K562 (cell line): ENCODE data around the gene ZBTB33. TPM values are rescaled to one million over a fixed set of nuclear protein-coding genes. Genes with fewer than 3 reads are reported as not detected.
A peak's percentile ranks its signal among the peaks of the same experiment; 100 is the strongest.

Experiments
- BCLAF1 ChIP-seq, 2 experiments: fragments of 450-650 bp in 1 of 2; IDR thresholded peaks; 2 replicates each; pipeline ENCODE4 v1.6.1; 2011 to 2017; ENCODE audit warnings: low read depth in 2 of 2, antibody characterized with exemption in 1 of 2, borderline replicate concordance in 1 of 2, low read length in 1 of 2, mild to moderate bottlenecking in 1 of 2, mixed read lengths in 1 of 2; ENCODE audit not compliant: control insufficient read depth in 1 of 2
- BRD4 ChIP-seq: fragments of 200-600 bp; sonication (generic); IDR thresholded peaks from 2 replicates; pipeline ENCODE4 v1.6.1; 2017; ENCODE audit warnings: inconsistent platforms
- BRD9 ChIP-seq: fragments of 450-650 bp; IDR thresholded peaks from 2 replicates; pipeline ENCODE4 v1.6.1; 2018; ENCODE audit warnings: low read depth; ENCODE audit not compliant: partially characterized antibody
- CSDE1 ChIP-seq, 2 experiments: fragments of 450-650 bp; IDR thresholded peaks; 2 replicates each; pipeline ENCODE4 v1.6.1; 2016; ENCODE audit warnings: mild to moderate bottlenecking in 1 of 2
- ESRRA ChIP-seq: fragments of 450-650 bp; IDR thresholded peaks from 2 replicates; pipeline ENCODE4 v1.6.1; 2014; ENCODE audit warnings: low read depth, mild to moderate bottlenecking, moderate library complexity, borderline replicate concordance
- FOXA1 ChIP-seq: fragments of 450-650 bp; IDR thresholded peaks from 2 replicates; pipeline ENCODE4 v1.6.1; 2016; ENCODE audit warnings: mild to moderate bottlenecking, borderline replicate concordance
- GABPB2 ChIP-seq: fragments of 250-450 bp; sonication (Bioruptor Pico); conservative IDR thresholded peaks from 2 replicates; pipeline ENCODE4 v1.5.1; 2021; ENCODE audit warnings: mild to moderate bottlenecking
- GATAD2A ChIP-seq: fragments of 450-650 bp; IDR thresholded peaks from 2 replicates; pipeline ENCODE4 v1.6.1; 2017
- ID3 ChIP-seq, 2 experiments: fragments of 250-450 bp in 1 of 2; fragments of 450-650 bp in 1 of 2; sonication (Bioruptor Pico) in 1 of 2; IDR thresholded peaks; 2 replicates each; pipeline versions ENCODE4 v1.6.1 to v1.8.0; 2016 to 2021; ENCODE audit warnings: mild to moderate bottlenecking in 2 of 2, moderate library complexity in 2 of 2, missing compliant biosample characterization in 1 of 2, missing genetic modification characterization in 1 of 2
- IRF2 ChIP-seq: sonication (generic); formaldehyde crosslinking; IDR thresholded peaks from 2 replicates; pipeline ENCODE4 v1.8.1; 2022; ENCODE audit warnings: mild to moderate bottlenecking, missing genetic modification reagents
- KLF16 ChIP-seq: IDR thresholded peaks from 2 replicates; pipeline ENCODE4 v1.6.1; 2016; ENCODE audit warnings: antibody characterized with exemption
- NFATC3 ChIP-seq: fragments of 450-650 bp; IDR thresholded peaks from 2 replicates; pipeline ENCODE4 v1.6.1; 2017; ENCODE audit warnings: mild to moderate bottlenecking
- POLR2AphosphoS2 ChIP-seq: IDR thresholded peaks from 2 replicates; pipeline ENCODE4 v1.6.1; 2012; ENCODE audit warnings: low read length, improper control_type of control experiment
- POLR3G ChIP-seq: IDR thresholded peaks from 2 replicates; pipeline ENCODE4 v1.6.1; 2011; ENCODE audit not compliant: insufficient read length, insufficient replicate concordance; ENCODE audit errors: extremely low read depth
- RCOR1 ChIP-seq, 2 experiments: IDR thresholded peaks; 2 replicates each; pipeline ENCODE4 v1.6.1; 2012; ENCODE audit warnings: low read depth in 2 of 2, low read length in 2 of 2, borderline replicate concordance in 1 of 2, improper control_type of control experiment in 1 of 2
- SETDB1 ChIP-seq: IDR thresholded peaks from one replicate; pipeline ENCODE4 v1.6.1; 2012; ENCODE audit warnings: low read length, control low read depth, inconsistent platforms
- SREBF2 ChIP-seq: sonication (generic); formaldehyde crosslinking; IDR thresholded peaks from 2 replicates; pipeline ENCODE4 v1.4.0; 2020; ENCODE audit warnings: mild to moderate bottlenecking, missing genetic modification reagents
- TCF3 ChIP-seq: sonication (generic); formaldehyde crosslinking; IDR thresholded peaks from 2 replicates; pipeline ENCODE4 v1.4.0; 2020; ENCODE audit warnings: mild to moderate bottlenecking, missing genetic modification reagents
- THRB ChIP-seq: fragments of 450-650 bp; formaldehyde crosslinking; conservative IDR thresholded peaks from 2 replicates; pipeline ENCODE4 v1.4.0; 2022; ENCODE audit warnings: mild to moderate bottlenecking, missing genetic modification characterization
- ZNF121 ChIP-seq: sonication (generic); formaldehyde crosslinking; conservative IDR thresholded peaks from 2 replicates; pipeline ENCODE4 v1.8.0; 2022; ENCODE audit warnings: missing genetic modification reagents
- ZNF511 ChIP-seq: sonication (generic); formaldehyde crosslinking; IDR thresholded peaks from 2 replicates; pipeline ENCODE4 v1.8.0; 2022; ENCODE audit warnings: mild to moderate bottlenecking, missing genetic modification reagents
- ZNF717 ChIP-seq: fragments of 250-450 bp; sonication (Bioruptor Pico); IDR thresholded peaks from 2 replicates; pipeline ENCODE4 v1.5.0; 2021
- ZNF76 ChIP-seq: fragments of 250-450 bp; sonication (Bioruptor Pico); IDR thresholded peaks from 2 replicates; pipeline ENCODE4 v1.4.0; 2020; ENCODE audit warnings: mild to moderate bottlenecking, moderate library complexity, borderline replicate concordance
- ZNF766 ChIP-seq: fragments of 200-800 bp; sonication (Bioruptor generic); conservative IDR thresholded peaks from 2 replicates; pipeline ENCODE4 v1.6.1; 2016; ENCODE audit warnings: missing genetic modification characterization, missing compliant biosample characterization
- polyA plus RNA-seq, 8 experiments: library from polyadenylated mRNA; depleted of rRNA in 4 of 8; stranded (reverse) in 5 of 8; unstranded in 3 of 8; fragments of >200 nt; fragmentation: Nextera tagmentation in 2 of 8; fragmentation: Illumina TruSeq in 1 of 8; extraction: Ambion mirVana in 2 of 8; extraction: Trizol in 1 of 8; gene quantifications; 2 replicates each; pipeline versions ENCODE4 v1.2.1 to v1.2.3, GENCODE V29; 2011 to 2014; ENCODE audit warnings: inconsistent platforms in 1 of 8, missing spikeins in 1 of 8
- total RNA-seq, 7 experiments: library from RNA; depleted of rRNA in 6 of 7; stranded (reverse); fragments of >200 nt in 6 of 7; fragmentation: Illumina TruSeq in 2 of 7; extraction: Trizol in 2 of 7; gene quantifications; 2 replicates each; pipeline versions ENCODE4 v1.2.1 to v1.2.3, GENCODE V29; 2011 to 2021; ENCODE audit warnings: low replicate concordance in 1 of 7

ZBTB33 gene
- total and polyA plus RNA-seq, 9 of the 15 experiments (the other 6 are each of a cell fraction or from before 2014, with no cell fraction given), result 5.6 to 29.8 (median 15.6) TPM

GRCh38 chrX:120250522-120251271 is at the start of gene ZBTB33 (continued):
- no peak for TF ChIP-seq ZNF121 (CRISPR knock-in tag)
- TF ChIP-seq GATAD2A, result peak; percentile 98
- TF ChIP-seq ZNF76 (CRISPR knock-in tag), result no peak
- TF ChIP-seq NFATC3, result no peak
- no peak for TF ChIP-seq BRD4
- TF ChIP-seq ID3 (CRISPR knock-in tag; IDR thresholded peaks at IDR 0.05), result no peak
- 0 out of 2 replicates have a peak, but pooled peaks have one; percentile 64 for TF ChIP-seq ID3 (tag; IDR thresholded peaks at IDR 0.05)
- no peak for TF ChIP-seq ZNF717 (CRISPR knock-in tag)
- TF ChIP-seq BRD9, result no peak
- TF ChIP-seq SETDB1, result no peak
- no peak for TF ChIP-seq CSDE1 (IDR thresholded peaks at IDR 0.05)
- TF ChIP-seq FOXA1, result no peak
- TF ChIP-seq SREBF2, result no peak
- no peak for TF ChIP-seq ZNF766 (CRISPR knock-in tag)
- 0 out of 2 replicates have a peak, but pooled peaks have one; percentile 31 for TF ChIP-seq ESRRA
- peak; percentile 35; the same call in 1 of the 2 replicates for TF ChIP-seq TCF3 (CRISPR knock-in tag)
- peak in 1 of 2 experiments; percentile 36; a peak in 2 of 4 replicates for TF ChIP-seq RCOR1 (IDR thresholded peaks at IDR 0.05; ENCODE audit: borderline replicate concordance in 1 of 2, low read depth in 2 of 2, low read length in 2 of 2)
- no peak for TF ChIP-seq POLR3G
- TF ChIP-seq IRF2 (CRISPR knock-in tag), result no peak
- TF ChIP-seq BCLAF1 (IDR thresholded peaks at IDR 0.05; ENCODE audit: borderline replicate concordance in 1 of 2, control insufficient read depth in 1 of 2, low read depth in 2 of 2, low read length in 1 of 2), result no peak
- TF ChIP-seq THRB, result no peak
- no peak for TF ChIP-seq KLF16
- no peak for TF ChIP-seq GABPB2 (CRISPR knock-in tag)
- TF ChIP-seq ZNF511 (CRISPR knock-in tag), result peak; percentile 58
- TF ChIP-seq POLR2AphosphoS2, result no peak
